OCI-LY1 (cell line): ENCODE measurements around the gene MRC2.
A peak's percentile ranks its signal among the peaks of the same experiment; 100 is the strongest.

Experiments
- H2AFZ ChIP-seq: fragments of 200-600 bp; sonication (generic), shearing (Covaris generic); 2 replicates; pipeline ENCODE4 v1.6.0; 2014; ENCODE audit warnings: antibody characterized with exemption, mild to moderate bottlenecking, low read length
- H3F3A ChIP-seq: fragments of 200-600 bp; sonication (generic), shearing (Covaris generic); 2 replicates; pipeline ENCODE4 v1.6.0; 2014; ENCODE audit warnings: mild to moderate bottlenecking, antibody characterized with exemption, low read length, moderate library complexity; ENCODE audit not compliant: insufficient read depth
- H3K27ac ChIP-seq: fragments of 200-600 bp; sonication (generic); 2 replicates; pipeline ENCODE4 v1.5.1; 2014; ENCODE audit warnings: low read length, mixed run types, mild to moderate bottlenecking, low read depth; ENCODE audit not compliant: poor library complexity, severe bottlenecking
- H3K27me3 ChIP-seq: fragments of 200-600 bp; sonication (generic); 2 replicates; pipeline ENCODE4 v1.6.0; 2014; ENCODE audit warnings: antibody characterized with exemption, mild to moderate bottlenecking, low read length, moderate library complexity; ENCODE audit not compliant: insufficient read depth
- H3K36me3 ChIP-seq: fragments of 200-600 bp; sonication (generic); 2 replicates; pipeline ENCODE4 v1.6.1; 2014; ENCODE audit warnings: mild to moderate bottlenecking, antibody characterized with exemption, low read length, moderate library complexity, mixed read lengths; ENCODE audit not compliant: insufficient read depth
- H3K4me1 ChIP-seq: fragments of 200-600 bp; sonication (generic); 2 replicates; pipeline ENCODE4 v1.5.1; 2014; ENCODE audit warnings: mild to moderate bottlenecking, low read length, moderate library complexity; ENCODE audit not compliant: insufficient read depth, severe bottlenecking
- H3K4me2 ChIP-seq: fragments of 200-600 bp; sonication (generic), shearing (Covaris generic); 2 replicates; pipeline ENCODE4 v1.6.1; 2014; ENCODE audit warnings: low read length
- H3K4me3 ChIP-seq: fragments of 200-600 bp; sonication (generic); 2 replicates; pipeline ENCODE4 v1.5.1; 2014; ENCODE audit warnings: low read length, low read depth, mild to moderate bottlenecking, mixed read lengths; ENCODE audit not compliant: poor library complexity, severe bottlenecking
- H3K79me2 ChIP-seq: fragments of 200-600 bp; shearing (Covaris generic); 2 replicates; pipeline ENCODE4 v1.6.1; 2016; ENCODE audit warnings: mixed run types, low read length, mixed read lengths; ENCODE audit not compliant: insufficient read depth
- H3K9ac ChIP-seq: fragments of 200-600 bp; sonication (generic), shearing (Covaris generic); 2 replicates; pipeline ENCODE4 v1.6.1; 2014; ENCODE audit warnings: mild to moderate bottlenecking, low read length, mixed read lengths
- H3K9me2 ChIP-seq: fragments of 200-600 bp; sonication (generic), shearing (Covaris generic); 2 replicates; pipeline ENCODE4 v1.6.1; 2014; ENCODE audit warnings: low read depth, mild to moderate bottlenecking, low read length, mixed read lengths
- H3K9me3 ChIP-seq: fragments of 200-600 bp; shearing (Covaris generic); 2 replicates; pipeline ENCODE4 v1.6.1; 2014; ENCODE audit warnings: low read length, mixed read lengths
- H4K20me1 ChIP-seq: fragments of 200-600 bp; sonication (generic), shearing (Covaris generic); 2 replicates; pipeline ENCODE4 v1.6.0; 2016; ENCODE audit warnings: mild to moderate bottlenecking, low read length; ENCODE audit not compliant: insufficient read depth
- CTCF ChIP-seq: fragments of 200-600 bp; sonication (generic), shearing (Covaris generic); IDR thresholded peaks from 2 replicates; pipeline ENCODE4 v1.5.1; 2017; ENCODE audit warnings: mild to moderate bottlenecking, antibody characterized with exemption, low read length, moderate library complexity, mixed read lengths
- EZH2 ChIP-seq: fragments of 200-600 bp; sonication (generic), shearing (Covaris generic); IDR thresholded peaks from 2 replicates; pipeline ENCODE4 v1.8.0; 2017; ENCODE audit warnings: borderline replicate concordance, mixed run types, mild to moderate bottlenecking, antibody characterized with exemption, low read length, moderate library complexity, mixed read lengths

The MRC2 gene

GRCh38 chr17:62671553-62671952 lies 44.1 kb downstream of the MRC2 start:
- H3K9me2 ChIP-seq: no peaks in the 10 kb centered on the region
- H3K9ac ChIP-seq: no peak overlapping the region

GRCh38 chr17:62672957-62673356 lies 45.5 kb downstream of the MRC2 start:
- Histone ChIP-seq H3K4me1 (peaks cover 17% of the 10 kb centered on the region), H3F3A (no peaks in the 10 kb centered on the region), H3K9me3 (no peaks in the 10 kb centered on the region), H3K4me2 (no peak overlapping the region), H3K27me3 (0 out of 2 replicates have a peak, but pooled peaks cover 6% of the 10 kb centered on the region), H3K79me2 (no peaks in the 10 kb centered on the region), H4K20me1 (no peaks in the 10 kb centered on the region), H2AFZ (no peak overlapping the region), H3K4me3 (no peak overlapping the region), H3K9me2 (no peaks in the 10 kb centered on the region), H3K9ac (no peak overlapping the region), H3K36me3 (no peaks in the 10 kb centered on the region), H3K27ac (no peak overlapping the region)
- TF ChIP-seq EZH2 (no peak), CTCF (no peak)

More at GRCh38 chr17:62671553-62671952, 44.1 kb downstream of the MRC2 start:
- Histone ChIP-seq H3K9me3 (no peaks in the 10 kb centered on the region), H3K27me3 (0 out of 2 replicates have a peak, but pooled peaks cover 6% of the 10 kb centered on the region), H3K27ac (no peak overlapping the region), H4K20me1 (no peaks in the 10 kb centered on the region), H3K4me2 (peak overlapping the region; percentile 7; the same call in 1 of the 2 replicates), H3K36me3 (no peaks in the 10 kb centered on the region), H3K4me3 (no peak overlapping the region), H3F3A (no peaks in the 10 kb centered on the region), H3K79me2 (no peaks in the 10 kb centered on the region), H3K4me1 (peaks cover 17% of the 10 kb centered on the region), H2AFZ (no peak overlapping the region)
- no peak; the same call in 1 of the 2 replicates for TF ChIP-seq CTCF
- TF ChIP-seq EZH2: no peak

GRCh38 chr17:62673614-62674362 lies 46.3 kb downstream of the MRC2 start:
- no peaks in the 10 kb centered on the region for H3K79me2 ChIP-seq
- no peak overlapping the region for H2AFZ ChIP-seq
- H3K27me3 ChIP-seq: 0 out of 2 replicates have a peak, but pooled peaks cover 6% of the 10 kb centered on the region
- H3K9me3 ChIP-seq: no peaks in the 10 kb centered on the region
- TF ChIP-seq CTCF (no peak), EZH2 (no peak)
- no peak overlapping the region for H3K27ac ChIP-seq
- no peak overlapping the region for H3K4me2 ChIP-seq
- no peak overlapping the region for H3K4me3 ChIP-seq
- H3F3A ChIP-seq: no peaks in the 10 kb centered on the region
- no peaks in the 10 kb centered on the region for H4K20me1 ChIP-seq
- H3K9ac ChIP-seq: no peak overlapping the region
- H3K36me3 ChIP-seq: no peaks in the 10 kb centered on the region
- peaks cover 17% of the 10 kb centered on the region for H3K4me1 ChIP-seq
- no peaks in the 10 kb centered on the region for H3K9me2 ChIP-seq
